HG02571 (cell line): ENCODE results near the gene NRL.

Source experiments
- ATAC-seq: cut with Tn5 transposase; IDR thresholded peaks from one replicate; pipeline ENCODE4 v1.9.1; 2021; ENCODE audit warnings: mild to moderate bottlenecking, moderate library complexity; ENCODE audit not compliant: unreplicated experiment

Gene NRL

GRCh38 chr14:24068711-24069410, 45.9 kb downstream of the NRL start:
- ATAC-seq = no peak

DNA sequence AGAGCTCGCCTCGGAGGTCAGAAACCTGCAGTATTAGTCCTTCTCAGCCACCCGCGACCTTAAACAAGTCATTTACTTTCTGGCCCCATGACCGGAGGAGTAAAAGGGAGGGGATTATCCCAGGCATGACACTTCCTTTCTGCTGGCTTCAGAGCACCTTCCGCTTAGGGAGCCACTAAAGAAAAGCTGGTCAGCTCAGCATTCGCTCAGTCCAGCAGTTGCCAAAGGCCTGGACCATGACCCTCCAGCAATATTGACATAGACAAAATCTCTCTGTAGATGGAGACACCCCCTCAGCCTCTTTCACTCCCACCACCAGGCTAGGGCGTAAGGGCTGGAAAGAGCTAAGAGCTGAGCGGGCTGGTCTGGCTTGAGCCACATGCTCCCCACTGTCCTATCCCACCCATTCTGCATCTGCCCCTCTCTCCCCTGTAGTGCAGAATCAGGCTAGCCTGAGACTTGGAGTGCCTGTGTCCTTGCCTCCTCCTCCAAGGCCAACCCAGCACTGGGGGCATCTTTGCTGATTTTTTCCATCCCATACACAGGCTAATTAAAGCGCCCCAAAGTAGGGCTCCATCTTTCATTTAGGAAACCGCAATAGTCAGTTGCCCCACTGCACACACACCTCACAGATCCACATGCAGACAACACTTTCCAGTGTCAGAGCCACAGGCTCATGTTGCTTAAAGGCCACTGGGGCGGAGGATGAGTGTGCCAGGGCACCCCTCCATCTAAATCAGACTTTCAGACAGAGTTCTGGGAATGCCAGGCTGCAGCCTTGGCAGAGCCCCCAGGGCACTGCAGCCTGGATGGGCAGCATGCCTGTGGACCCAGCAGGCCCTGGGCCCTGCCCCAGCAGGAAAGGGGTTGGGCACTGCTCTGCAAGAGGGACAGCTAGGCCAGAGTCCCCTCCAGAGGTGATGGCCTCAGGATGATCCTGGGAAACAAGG, 47.3 kb downstream of the NRL start:
- no peak for ATAC-seq

- ATAC-seq = no peak
Measured at GRCh38 chr14:24066496-24067132, 48.1 kb downstream of the NRL start.

DNA sequence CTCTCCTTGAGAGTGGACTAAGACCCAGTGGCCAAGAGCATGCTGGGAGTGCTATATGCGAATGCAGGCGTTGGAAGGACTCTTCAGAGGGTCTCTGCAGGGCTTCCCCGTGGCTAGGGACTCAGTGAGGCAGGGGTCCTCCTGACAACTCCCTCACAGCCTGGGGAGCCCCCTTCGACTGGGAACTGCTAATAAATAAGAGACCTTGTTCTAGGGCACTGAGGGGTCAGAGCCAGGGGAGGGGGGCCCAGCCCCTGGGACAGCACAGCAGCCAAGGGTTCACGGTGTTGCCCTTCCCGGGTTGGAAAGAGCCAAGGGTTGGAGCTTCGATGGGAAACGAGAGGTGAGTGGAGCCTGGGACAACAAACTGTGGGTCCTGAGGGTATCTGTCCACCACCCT, 49.3 kb downstream of the NRL start:
- no peak for ATAC-seq

- ATAC-seq = no peak
Measured at GRCh38 chr14:24064856-24065255, 49.9 kb downstream of the NRL start.

DNA sequence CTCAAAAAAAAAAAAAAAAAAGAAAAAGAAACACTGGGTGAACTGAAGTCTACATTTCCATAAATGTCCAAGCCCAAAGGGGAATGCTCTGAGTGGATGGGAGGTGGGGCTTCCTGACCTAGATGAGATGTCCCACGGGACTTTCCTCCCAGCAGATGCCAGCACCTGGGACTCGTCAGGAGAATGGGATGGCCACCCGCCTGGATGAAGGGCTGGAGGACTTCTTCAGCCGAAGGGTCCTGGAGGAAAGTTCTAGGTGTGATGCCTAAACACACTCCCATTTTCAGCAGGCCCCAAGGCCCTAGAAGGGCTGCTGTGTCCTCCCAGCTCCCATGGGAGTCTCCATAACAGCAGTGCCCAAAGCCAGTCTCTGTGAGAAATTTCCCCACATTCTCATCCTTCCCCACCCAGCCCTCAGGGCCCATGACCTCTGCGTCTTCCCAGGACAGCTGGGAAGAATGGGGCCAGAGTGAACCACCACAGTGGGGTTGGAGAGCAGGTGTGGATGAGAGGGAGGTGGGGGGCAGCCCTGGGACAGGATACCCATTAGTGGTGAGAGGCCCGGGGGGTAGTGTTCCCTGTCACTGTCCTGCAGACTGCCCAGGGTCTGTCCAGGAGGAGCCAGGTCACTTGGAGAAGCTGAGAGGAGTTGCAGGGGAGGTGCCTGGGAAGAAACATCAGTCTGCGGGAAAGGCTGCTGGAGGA, 50.5 kb downstream of the NRL start:
- no peak for ATAC-seq

DNA sequence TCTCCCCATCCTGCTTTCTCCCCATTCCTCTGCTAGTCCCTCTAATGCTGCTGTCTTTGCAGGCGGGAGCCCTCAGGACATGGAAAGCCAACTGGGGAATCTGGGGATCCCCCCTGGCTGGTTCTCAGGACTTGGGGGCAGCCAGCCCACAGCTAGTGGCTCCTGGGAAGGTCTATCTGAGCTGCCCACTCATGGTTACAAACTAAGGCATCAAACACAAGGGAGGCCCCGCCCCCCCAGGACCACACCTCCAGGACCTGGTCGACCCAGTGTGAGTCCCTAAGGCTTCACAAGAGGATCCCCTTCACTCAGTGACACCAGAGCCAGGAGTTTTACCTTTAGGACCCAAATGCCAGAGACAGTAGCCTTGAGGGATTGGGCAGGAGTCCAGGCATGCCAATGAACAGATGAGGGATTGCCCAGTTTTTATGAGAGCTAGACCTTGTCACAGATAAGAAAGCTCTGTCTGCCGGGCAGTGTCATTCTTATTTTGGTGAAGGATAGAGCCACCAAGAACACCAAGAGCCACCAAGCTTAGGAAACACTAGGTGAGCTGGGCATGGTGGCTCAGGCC, 51.4 kb downstream of the NRL start:
- ATAC-seq = no peak

DNA sequence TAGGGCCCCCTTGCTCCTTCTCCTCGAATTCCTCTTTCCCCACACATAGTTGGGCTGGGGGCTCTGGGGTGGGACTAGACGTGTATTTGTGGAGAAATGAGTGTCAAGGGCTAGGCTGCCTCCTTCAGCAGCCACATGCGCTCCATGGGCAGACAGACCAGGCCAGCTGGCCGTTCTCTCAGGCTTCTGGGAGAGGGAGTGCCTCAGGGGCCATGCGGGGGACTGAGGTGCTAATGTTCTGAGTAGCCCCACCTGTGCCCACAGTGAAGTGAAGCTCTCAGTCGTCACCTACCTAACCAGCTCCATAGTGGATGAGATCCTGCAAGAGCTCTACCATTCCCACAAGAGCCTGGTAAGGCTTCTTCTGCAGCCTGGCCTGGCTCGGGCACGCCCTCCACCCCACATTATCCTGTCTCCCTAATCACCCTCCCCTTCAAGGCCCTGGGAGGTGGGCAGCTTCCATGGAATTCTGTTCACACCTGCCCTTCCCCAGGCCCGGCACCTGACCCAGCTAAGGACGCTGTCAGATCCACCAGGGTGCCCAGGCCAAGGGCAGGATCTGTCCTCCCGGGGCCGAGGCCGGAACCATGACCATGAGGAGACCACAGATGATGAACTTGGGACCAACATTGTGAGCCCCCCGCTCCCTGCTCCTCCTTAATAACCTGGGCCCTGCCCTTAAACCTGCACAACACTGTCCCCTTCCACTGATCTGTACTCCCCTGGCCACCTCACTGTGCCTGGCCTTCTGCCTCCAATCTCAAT, 52.4 kb downstream of the NRL start:
- no peak for ATAC-seq

- no peak for ATAC-seq
Measured at GRCh38 chr14:24060984-24061913, 53.5 kb downstream of the NRL start.

DNA sequence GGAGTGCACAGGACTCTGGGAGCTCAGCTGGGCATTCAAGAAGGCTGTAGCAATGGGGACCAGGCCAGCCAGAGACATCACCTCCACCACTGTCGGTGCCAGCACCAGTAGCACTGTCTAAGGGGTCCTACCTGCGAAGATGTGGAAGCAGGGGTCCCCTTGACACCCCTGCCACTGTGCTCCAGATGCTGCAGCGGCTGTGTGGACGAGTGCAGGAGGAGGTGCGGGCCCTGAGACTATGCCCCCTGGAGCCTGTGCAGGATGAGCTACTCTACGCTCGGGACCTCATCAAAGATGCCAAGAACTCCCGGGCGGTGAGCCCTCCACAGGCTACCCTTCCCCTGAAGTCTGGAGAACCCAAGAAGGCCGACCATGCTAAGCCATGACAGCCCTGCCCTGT, 54.3 kb downstream of the NRL start:
- no peak for ATAC-seq

GRCh38 chr14:24059841-24060388, 54.8 kb downstream of the NRL start:
- ATAC-seq = no peak

DNA sequence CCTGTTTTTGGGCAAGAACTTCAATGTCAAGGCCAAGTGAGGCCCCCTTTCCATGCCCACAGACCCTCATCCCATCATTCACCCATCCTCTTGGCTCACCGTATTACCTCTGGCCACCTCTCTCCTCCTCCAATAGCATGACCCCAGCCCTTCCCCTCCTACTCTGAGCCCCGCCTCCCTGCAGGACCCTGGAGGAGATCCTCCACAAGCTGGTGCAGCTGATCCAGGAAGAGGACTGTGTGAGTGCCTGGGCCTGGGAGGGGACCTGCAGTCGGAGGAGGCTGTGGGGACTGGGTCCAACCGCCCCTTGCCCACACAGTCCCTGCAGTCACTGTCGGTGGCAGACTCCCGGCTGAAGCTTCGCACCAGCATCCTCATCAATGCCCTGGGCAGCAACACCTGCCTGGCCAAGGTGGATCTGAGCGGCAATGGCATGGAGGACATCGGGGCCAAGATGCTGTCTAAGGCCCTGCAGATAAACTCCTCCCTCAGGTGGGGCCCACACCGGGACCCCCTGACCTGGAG, 55.7 kb downstream of the NRL start:
- ATAC-seq = no peak

DNA sequence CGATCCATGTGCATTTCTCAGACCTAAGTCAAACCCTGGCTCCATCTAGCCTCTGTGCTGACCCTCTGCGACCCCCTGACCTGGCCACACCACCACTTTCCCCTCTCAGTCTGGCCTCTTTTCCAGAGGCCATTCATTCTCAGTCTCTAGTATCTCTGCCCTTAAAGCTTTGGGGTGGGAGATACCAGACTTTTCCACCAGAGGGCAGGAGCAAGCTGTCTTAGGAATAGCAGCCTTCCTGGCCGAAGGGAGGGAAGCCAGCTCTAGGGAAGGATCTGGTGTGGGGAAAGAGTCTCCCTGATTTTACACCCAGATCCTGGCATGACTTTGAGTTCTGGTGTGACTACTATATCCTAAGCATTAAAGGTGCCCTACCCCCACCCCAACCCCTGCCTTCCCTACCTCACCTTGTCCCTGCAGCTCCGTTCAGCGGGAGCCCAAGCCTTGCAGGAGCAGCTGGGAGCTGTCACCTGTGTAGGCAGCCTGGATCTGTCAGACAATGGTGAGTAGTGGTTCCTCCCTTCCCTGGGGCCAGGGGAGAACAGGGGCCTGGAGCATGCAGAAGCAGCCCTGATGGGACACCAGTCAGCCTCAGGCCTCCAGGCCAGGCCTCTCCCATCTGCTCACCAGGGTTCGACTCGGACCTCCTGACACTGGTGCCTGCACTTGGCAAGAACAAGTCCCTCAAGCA, 56.3 kb downstream of the NRL start:
- no peak for ATAC-seq

DNA sequence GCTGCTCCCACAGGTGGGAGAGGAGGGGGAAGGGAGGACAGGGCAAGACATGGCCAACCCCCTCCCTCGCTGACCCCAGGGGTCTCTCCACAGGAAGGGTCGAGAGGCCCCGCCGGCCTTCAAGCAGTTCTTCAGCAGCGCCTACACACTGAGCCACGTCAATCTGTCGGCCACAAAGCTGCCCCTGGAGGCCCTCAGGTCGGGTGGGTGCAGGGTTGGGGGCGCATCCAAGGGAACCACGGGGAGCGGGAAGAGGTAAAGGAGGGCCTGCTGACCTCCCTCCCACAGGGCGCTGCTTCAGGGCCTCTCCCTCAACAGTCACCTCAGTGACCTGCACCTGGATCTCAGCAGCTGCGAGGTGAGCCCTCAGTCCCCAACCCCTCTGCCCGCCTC, 56.9 kb downstream of the NRL start:
- ATAC-seq = no peak

GRCh38 chr14:24057271-24057670, 57.5 kb downstream of the NRL start:
- no peak for ATAC-seq

- no peak for ATAC-seq
Measured at GRCh38 chr14:24056800-24057184, 58.0 kb downstream of the NRL start.

GRCh38 chr14:24055971-24056799, 58.6 kb downstream of the NRL start:
- no peak for ATAC-seq
